Astrocyte of the spinal cord (primary cell): ENCODE results near the gene THRAP3.

Experiments
- DNase-seq: peaks from one replicate; pipeline ENCODE4 v3.0.0; 2011; ENCODE audit warnings: low read depth, low spot score
- H3K4me3 ChIP-seq: 2 replicates; pipeline ENCODE4 v1.5.1; 2011; ENCODE audit warnings: low read depth, mild to moderate bottlenecking, low read length, moderate library complexity
- CTCF ChIP-seq: IDR thresholded peaks from 2 replicates; pipeline ENCODE4 v1.5.1; 2012; ENCODE audit warnings: low read depth, mild to moderate bottlenecking, low read length, inconsistent platforms
- in situ Hi-C: cut with HindIII; loops from 2 replicates; pipeline ENCODE4 v1.10.0; 2017; ENCODE audit warnings: low sequenced_read_pairs

THRAP3 gene

GRCh38 chr1:36320291-36320761 lies 96.1 kb downstream of the THRAP3 start:
- in situ Hi-C loops: no loop called here
- DNase-seq: no peak
- no peak for TF ChIP-seq CTCF
- H3K4me3 ChIP-seq: peak overlapping the region; percentile 2

DNA sequence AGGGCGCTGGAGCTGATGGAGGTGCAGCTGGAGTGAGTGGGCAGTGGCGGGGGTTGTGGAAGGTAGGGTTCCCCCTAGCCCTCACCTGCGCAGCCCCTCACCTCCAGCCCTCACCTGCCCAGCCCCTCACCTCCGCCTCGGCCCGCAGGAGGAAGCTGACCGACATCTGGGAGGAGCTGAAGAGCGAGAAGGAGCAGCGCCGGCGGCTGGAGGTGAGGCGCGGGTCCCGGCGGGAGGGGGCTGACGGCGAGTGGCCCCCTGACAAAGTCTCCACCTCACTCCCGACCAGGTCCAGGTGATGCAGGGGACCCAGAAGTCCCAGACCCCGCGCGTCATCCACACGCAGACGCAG lies 96.5 kb downstream of the THRAP3 start:
- peak overlapping the region; percentile 24 for H3K4me3 ChIP-seq
- TF ChIP-seq CTCF: no peak
- DNase-seq: no peak
- in situ Hi-C loops: no loop called here

GRCh38 chr1:36321119-36321951 lies 97.1 kb downstream of the THRAP3 start:
- peak; percentile 94 for DNase-seq
- no peak for TF ChIP-seq CTCF
- H3K4me3 ChIP-seq: peak overlapping the region; percentile 77
- in situ Hi-C loops: no loop called here

GRCh38 chr1:36322041-36322785 lies 98.0 kb downstream of the THRAP3 start:
- no peak for DNase-seq
- peak overlapping the region; percentile 77 for H3K4me3 ChIP-seq
- in situ Hi-C loops: no loop called here
- TF ChIP-seq CTCF: no peak

DNA sequence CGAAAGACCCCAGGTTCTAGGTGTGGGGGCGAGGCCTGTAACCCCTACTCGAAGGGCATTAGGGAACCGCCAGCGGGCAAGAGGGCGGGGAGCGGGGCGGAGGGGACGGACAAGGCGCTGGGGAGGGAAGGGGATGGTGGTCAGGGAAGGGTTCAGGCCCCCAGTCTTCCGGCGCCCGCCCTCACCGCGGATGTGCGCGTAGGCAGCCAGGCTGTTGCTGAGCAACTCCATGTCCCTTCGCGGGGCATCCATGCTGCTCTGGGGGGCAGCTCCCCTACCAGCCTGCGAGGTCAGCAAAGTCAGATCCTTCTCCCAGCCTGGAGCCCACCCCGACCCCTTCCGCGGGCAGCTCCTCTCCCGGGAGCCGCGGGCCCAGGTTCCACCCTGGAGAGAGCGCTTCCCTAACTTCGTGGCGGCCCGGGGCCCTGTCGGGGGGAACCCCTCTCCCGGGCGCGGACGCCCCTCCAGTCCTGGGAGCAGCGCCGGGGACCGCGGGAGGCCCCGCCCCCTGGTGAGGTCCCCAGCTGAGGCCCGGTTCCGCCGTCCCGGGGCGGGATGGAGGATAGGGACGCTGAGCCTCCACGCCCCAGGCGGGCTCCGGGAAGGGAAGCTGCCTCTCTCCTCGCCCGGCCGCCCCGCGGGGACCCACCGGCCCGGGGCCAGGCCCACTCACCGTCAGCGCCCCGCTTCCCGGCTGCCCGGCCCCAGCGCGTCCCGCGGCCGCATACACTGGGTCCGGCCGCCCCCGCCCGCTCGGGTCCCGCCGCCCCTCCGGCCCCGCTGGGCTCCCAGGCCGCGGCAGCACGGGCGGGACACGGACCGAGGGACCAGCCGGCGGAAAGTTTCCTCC lies 98.8 kb downstream of the THRAP3 start:
- in situ Hi-C loops: no loop called here
- no peak for TF ChIP-seq CTCF
- DNase-seq: peak; percentile 61
- H3K4me3 ChIP-seq: peak overlapping the region; percentile 77

DNA sequence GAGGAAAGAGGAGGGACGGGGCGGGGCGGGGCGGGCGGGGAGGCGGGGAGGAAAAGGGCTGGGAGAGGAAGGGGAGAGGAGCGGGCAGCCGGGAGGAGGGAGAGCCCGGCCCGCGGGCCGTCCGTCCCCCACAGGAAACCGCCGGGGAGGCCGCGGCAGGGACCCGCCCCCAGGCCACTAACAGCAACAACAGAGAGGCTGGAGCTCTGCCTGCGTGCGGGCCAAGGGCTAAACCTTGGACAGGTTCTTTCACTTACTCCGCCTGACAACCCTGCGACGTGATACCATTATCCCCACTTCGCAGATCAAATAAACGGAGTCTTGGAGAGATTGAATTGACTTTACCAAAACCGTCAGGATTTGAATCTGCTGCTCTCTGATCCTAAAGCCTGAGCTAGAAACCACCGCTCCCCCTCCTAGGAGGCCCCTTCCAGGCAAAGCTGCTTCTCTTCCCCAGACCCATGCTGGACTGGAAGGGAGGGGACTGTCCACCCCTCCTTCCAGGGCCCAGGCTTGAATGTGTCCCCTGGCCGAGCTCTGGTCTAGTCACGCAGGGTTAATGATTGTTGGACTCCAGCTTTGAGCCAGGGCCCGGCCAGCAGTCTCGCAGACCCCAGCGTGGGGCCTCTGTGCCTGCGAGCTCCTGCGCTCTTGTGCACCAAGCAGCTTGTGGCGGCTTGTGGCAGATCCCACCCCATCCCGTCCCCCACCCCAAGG lies 99.6 kb downstream of the THRAP3 start, which contains the start of gene EVA1B:
Gene EVA1B (minus strand): TSS at position 10 of the 717 bp plus-strand sequence. CDS start 608 bp downstream, outside the sequence.
- in situ Hi-C loops: no loop called here
- no peak for TF ChIP-seq CTCF
- peak within 1 kb of the TSS; percentile 77 for H3K4me3 ChIP-seq
- DNase-seq: peak; percentile 87
